ENCODE measurements around the gene PPIF.

GRCh38 chr10:79354615-79355014, 7.3 kb downstream of the PPIF start:
- TF ChIP-seq ASH2L (IDR thresholded peaks at IDR 0.05; ENCODE audit: insufficient read length, low read depth, low read length) = no peak
- TF ChIP-seq PAX8 (CRISPR knock-in tag; IDR thresholded peaks at IDR 0.05; ENCODE audit: borderline replicate concordance) = no peak
- no peak for TF ChIP-seq IRF2 (CRISPR knock-in tag; IDR thresholded peaks at IDR 0.05)
- TF ChIP-seq HBP1 (CRISPR knock-in tag; IDR thresholded peaks at IDR 0.05; ENCODE audit: low read depth) = no peak

Data from HepG2 (cell line).